HPDE6-E6E7 (cell line): ENCODE results near the gene OTOS.

ENCODE experiments used
- DNase-seq: peaks from one replicate; pipeline ENCODE4 v3.0.0; 2011; ENCODE audit warnings: missing footprints; ENCODE audit errors: extremely low spot score

The OTOS gene

DNA sequence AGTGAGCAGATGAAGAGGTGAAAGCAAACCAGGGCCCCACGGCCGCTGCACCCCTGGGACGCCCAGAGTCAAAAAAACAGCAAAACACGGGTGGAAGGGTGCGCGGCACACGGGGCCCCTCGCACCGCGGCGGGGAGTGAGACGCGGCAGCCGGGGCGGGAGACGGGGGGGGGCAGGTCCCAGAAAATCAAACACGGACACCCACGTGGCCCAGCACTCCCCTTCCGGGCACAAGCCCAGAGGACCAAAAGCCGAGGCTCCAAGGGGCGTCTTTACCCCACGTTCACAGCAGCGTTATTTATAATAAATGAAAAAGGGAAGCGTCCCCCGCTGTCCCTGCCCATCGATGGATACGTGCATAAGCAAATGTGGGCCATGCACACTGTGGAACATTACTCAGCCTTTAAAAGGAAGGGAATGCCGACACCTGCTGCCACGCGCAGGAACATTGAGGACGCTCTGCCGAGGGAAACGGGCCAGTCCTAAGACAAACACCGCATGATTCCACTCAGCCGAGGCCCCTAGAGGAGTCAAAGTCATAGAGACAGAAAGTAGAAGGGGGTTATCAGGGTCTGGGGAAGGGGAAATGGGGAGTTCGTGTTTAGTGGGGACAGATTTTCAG, 3.7 kb downstream of the OTOS start:
- DNase-seq = no peak

- peak; percentile 88 for DNase-seq
These were observed 4.3 kb downstream of the OTOS start, which contains the start of gene COPS9 for GRCh38 chr2:240136013-240136670. TSS of gene COPS9 (minus strand) at chr2:240136305. CDS start at chr2:240136284, 21 bp downstream.

DNA sequence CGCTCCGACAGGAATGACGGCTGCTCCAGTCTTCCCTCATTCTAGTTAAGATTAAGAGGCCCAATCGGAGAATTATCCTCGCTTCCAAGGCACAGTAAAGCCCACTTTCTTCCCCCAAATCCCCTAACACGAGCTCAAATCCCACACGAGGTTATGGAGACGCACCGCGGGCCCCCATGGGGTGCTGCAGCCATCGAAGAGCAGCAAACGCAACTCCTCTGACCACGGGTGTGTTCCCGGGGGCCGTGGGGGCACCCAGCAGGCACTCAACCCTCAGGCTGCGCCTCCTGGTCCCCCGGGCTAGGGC, 4.8 kb downstream of the OTOS start:
- DNase-seq = no peak

DNA sequence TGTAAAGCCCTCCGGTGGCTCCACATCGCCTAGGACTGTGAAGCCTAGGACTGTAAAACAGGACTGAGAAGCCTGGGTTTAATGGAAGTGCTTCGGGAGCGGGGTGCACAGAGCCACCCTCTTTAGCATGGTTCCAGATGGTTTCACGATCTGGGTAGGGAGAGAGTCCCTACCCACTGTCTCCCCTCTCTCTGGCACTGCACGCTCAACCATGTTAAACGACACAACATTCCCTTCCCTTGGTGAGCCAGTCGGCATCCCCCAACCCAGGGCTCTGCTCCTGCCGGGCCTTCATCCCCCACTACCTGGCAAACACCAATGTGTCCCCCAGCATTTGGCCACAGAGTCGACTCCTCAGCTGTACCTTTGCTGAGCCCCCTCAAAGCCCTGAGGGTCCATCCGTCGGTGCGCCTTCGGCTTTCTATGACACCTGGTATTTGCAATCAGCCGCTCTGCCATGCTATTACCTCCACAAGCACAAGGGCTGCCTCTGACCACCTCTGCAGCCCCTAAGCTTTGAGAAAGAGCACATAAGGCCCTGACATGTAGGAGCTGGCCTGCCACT, 5.4 kb downstream of the OTOS start:
- DNase-seq = no peak

DNA sequence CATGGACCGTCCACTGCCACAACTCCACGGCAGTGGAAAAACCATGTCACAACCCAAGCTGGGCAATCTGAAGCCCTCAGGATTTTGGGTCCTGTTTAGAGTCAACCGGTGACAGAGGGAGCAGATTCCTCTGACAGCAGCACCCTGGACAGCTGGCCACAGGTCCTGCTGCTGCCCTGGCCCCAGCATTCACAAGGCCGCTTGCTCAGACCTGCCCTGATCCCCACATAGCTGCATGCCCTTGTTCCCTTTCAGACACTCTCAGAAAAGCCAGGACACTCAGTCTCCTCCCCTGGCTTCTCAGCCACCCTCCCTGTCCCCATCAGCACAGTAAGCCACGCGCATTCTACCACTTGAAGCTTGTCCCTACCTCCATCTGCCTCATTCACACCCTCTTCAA, 6.0 kb downstream of the OTOS start:
- no peak for DNase-seq

- no peak for DNase-seq
These were observed 7.1 kb downstream of the OTOS start for GRCh38 chr2:240133401-240133800.

GRCh38 chr2:240132651-240132980, 7.8 kb downstream of the OTOS start:
- no peak for DNase-seq

- DNase-seq = no peak
These were observed 8.4 kb downstream of the OTOS start for GRCh38 chr2:240131941-240132650.

- no peak for DNase-seq
These were observed 9.2 kb downstream of the OTOS start for GRCh38 chr2:240131296-240131695.

GRCh38 chr2:240130393-240131195, 9.9 kb downstream of the OTOS start:
- no peak for DNase-seq

GRCh38 chr2:240129731-240130392, 10.6 kb downstream of the OTOS start:
- no peak for DNase-seq

DNA sequence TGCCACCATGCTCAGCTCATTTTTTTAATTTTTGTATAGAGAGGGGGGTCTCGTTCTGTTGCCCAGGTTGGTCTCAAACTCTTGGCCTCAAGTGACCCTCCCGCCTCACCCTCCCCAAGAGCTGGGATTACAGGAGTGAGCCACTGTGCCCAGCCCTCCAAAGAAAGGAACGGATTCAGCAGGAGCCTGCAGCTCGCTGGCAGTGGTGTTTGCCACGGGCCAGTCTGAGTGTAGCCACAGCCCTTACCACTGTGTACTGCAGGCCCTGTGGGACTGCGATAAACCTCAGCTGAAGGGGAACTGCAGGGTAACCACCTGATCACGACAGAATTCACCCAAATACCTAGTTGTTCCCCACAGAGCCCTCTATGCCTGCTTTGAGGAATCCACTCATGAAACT, 11.1 kb downstream of the OTOS start:
- no peak for DNase-seq

DNA sequence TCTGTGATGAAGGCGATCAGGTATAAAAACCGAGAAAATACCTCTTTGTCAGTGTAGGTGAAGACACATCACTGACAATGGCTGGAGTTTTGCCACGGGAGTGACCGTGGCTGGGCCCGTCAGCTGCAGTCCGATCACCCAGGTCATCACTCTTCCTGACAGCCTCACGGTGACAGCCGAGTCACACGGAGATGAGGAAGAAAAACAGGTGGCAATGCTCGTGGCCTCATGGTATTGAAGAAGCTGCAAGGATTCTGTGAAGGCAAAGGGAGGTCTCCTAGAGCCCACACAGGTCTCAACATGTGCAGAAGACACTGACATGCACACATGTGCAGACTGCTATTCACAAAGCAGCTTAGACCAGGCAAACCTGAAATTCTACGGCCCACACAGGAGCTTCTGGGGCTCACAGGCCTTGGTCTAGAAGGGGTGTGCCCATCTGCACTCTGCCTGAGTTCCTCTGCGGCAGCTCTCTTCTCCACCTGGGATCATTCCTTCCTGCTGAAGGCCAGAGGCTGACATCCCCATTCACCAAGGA, 11.8 kb downstream of the OTOS start:
- DNase-seq = no peak

DNA sequence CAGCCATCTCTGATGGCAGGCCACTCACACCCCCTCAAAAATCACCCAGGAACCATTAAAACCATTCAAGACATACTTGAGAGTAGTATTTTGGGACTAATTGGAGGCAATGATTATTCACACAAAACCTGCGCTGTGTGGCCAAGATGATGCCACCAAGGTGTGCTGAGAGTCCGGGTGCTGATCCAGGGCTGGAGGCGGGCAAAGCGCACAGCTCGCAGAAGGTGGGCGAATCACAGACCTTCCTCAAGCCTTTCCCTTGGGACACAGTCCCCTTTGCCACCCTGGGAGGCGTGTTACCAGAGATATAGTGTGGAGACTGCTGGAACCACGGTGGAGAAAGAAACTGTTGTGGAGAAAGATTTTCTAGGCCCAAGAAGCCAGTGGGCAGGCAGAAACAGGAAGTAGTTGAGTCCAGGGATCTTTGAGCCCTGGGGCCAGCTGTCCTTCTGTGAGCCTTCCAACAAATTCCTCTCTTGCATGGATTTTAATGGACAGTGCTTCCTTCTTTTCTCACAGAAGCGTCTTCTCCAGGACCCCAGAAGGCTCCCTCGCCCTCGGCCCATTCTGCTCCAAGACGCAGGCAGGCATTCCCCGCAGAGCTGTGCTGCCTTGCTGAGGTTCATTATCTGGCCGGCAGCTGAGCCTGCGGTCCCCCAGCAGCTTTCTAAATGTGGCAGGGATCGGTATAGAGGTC, 12.4 kb downstream of the OTOS start:
- DNase-seq = no peak

DNA sequence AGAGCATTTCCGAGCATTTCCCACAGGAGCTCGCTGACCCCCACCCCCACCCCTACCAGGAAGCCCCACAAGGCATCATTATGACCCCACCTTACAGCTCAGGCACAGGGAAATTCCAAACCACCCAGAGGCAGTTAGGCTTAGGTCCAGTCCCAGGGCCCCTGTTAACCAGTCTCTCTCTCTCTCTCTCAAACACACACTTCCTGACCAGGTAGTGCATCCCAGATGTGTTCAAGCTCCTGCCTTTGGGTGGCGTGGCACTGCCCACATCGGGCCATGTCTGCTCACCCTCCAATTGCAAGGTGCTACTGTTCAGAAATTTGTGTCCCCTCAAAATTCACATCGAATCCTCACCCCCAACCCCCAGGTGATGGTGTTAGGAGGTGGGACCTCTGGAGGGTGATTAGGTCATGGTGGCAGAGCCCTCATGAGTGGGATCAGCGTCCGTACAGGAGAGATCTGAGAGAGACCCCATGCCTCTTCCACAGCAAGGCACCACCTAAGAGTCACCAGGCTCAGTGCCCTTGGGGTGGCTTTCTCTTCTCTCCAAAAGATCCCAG, 13.2 kb downstream of the OTOS start:
- DNase-seq = no peak

DNA sequence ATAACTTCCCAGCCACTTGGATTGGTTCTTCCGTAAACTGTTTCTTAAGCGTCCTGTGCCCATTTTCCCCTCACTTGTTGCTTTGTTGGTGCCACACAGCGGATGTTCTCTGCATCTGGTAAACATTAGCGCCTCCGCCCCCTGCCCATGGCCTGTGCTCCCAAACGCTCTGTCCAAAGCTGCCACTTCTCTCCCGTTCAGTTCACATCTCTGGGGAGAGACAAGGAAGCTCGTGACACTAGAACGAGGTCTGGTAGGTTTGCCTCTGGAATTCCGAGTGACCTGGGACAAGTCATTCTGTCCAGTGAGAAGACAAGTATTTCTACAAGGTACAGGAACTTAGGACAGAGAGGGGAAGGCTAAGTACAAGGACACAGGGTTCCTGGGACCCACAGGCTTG, 13.7 kb downstream of the OTOS start:
- DNase-seq = no peak

DNA sequence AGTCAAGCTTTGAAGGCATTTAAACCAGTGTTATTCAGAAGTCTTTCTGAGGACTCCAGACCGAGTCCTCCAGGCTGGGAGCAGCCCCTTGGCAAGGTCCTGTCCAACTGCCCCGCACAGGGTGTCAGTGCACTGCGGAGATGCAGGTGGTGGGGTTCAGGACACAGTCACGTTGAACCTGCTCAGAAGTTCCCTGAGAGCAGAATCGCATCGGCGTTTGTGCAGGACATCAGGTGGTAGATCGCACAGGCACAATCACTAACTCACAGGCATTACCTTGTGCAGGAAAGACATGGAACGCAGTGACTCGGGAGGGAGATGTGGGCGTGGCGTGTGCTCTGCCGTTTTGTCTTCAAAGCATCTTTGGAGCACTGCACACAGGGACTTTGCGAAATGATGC, 14.7 kb downstream of the OTOS start:
- no peak for DNase-seq

DNA sequence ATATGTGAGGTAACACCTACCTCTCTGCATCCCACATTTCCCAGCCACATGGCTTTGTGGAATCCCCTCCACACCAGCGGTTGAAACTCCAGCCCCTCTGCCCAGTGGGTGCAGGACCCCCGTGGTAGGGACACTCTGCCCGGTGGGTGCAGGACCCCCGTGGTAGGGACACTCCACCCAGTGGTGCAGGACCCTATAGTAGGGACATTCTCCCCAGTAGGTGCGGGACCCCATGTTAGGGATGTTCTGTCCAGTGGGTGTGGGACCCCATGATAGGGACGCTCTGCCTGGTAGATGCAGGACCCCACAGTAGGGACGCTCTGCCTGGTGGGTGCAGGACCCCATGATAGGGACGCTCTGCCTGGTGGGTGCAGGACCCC, 15.8 kb downstream of the OTOS start:
- DNase-seq = no peak

DNA sequence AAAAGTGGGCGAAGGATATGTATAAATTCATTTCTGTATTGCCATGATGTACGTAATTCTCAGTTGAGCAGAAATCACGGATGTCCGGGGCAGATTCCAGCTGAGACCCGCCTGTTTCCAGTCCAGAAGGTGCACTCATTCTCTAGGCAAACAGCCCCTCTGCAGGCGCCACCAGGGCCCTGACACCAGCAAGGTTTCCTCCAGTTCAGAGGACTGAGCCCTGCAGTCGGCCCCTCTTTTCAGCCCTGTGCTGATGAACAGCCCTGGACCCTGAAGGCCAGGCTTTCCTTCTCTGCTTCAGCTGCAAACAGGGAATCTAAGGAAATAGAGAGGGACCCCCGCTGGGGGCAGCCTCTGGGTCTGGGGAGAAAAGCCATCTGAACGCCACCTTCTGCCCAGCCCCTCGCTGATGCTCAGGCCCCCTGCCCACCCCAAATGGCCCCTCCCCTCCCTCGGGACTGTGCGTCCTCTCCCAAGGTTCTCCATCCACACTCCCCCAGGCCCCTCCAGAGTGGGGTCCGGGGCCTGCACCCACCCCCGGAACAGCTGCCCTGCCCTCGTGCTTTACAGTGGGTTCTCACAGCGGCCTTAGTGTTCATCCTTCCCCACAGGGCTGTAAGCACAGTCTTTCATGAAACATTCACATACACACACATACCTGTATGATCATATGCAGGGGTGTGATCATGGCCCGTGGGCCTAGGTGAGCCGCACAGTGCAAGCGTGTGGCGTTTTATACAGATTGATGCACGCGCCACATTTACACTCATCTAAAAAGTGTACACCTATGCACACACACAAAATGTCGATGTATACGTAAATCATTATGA, 16.4 kb downstream of the OTOS start:
- no peak for DNase-seq

DNA sequence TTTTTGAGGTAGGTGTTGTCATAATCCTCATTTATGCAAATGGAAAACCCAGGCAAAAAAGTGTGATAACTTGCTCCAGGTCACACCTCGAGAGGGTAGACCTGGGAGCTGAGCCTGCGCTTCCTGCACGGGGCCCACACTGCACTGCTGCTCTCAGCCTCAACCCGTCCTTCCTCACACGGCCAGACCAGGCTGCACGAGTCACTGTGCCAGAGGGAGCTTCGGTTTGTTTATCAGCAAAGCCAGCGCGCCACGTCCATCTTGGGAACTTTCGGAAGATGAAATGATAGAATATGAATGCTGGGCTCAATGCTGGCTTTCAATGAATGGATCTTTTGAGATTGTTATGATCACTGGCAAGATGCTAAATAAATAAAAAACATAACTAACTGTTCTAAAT, 18.8 kb downstream of the OTOS start:
- DNase-seq = no peak
